ENCODE measurements around the gene DNAJC16.

DNA sequence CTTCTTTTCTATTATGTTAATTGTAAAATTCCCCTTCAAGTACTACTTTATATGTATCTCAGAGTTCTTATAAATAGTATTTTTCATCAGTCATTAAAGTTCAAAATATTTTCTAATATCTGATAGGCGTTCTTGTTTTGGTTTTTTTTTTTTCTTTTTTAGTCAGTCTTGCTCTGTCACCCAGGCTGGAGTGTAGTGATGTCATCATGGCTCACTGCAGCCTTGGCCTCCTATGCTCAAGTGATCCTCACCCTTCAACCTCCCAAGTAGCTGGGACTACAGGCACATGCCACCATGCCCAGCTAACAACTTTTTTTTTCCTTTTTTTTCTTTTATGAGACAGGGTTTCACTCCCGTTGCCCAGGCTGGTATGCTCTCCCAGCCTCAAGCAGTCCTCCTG lies 30.9 kb downstream of the DNAJC16 start:
- TF ChIP-seq, protein P1, sequence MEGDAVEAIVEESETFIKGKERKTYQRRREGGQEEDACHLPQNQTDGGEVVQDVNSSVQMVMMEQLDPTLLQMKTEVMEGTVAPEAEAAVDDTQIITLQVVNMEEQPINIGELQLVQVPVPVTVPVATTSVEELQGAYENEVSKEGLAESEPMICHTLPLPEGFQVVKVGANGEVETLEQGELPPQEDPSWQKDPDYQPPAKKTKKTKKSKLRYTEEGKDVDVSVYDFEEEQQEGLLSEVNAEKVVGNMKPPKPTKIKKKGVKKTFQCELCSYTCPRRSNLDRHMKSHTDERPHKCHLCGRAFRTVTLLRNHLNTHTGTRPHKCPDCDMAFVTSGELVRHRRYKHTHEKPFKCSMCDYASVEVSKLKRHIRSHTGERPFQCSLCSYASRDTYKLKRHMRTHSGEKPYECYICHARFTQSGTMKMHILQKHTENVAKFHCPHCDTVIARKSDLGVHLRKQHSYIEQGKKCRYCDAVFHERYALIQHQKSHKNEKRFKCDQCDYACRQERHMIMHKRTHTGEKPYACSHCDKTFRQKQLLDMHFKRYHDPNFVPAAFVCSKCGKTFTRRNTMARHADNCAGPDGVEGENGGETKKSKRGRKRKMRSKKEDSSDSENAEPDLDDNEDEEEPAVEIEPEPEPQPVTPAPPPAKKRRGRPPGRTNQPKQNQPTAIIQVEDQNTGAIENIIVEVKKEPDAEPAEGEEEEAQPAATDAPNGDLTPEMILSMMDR (IDR thresholded peaks at IDR 0.05 in 4 of 5, conservative IDR thresholded peaks at IDR 0.05 in 1 of 5): no peak
- no peak for TF ChIP-seq POLR2A (IDR thresholded peaks at IDR 0.05)

Data from gastrocnemius medialis (tissue), 4 donors.